Stimulated activated CD4-positive, alpha-beta T cell treated with anti-CD3 and anti-CD28 coated beads, Interleukin-2, amount 100 ng/mL, for 24 hours (primary cell): ENCODE results near the gene PAWR.
"Not testable (repeated sequence)": the region's sequence is repeated elsewhere in the genome, so short reads cannot be mapped to it uniquely, and the experiment has no call there.

ENCODE experiments used
- DNase-seq, 2 donors: peaks; one replicate each; pipeline ENCODE4 v3.0.0-alpha.2; 2020

The PAWR gene

DNA sequence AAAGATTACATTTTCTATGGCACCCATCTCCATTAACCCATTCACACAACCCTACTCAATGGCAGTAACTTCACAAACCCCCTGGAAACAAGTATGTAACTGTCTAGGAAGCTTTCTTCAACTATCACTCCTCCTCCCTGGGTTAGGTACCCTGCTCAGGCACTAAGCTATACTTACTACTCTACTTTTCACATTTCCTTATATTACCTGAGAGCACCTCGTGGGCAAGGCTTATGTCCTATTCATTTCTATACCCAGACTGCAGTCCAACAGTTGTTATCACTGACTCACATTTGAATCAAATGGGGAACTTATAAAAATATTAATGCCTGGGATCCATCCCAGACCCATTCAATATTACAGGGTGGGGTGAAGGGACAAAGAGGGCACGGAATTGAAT, 4.6 kb downstream of the PAWR start:
- no peak for DNase-seq

- DNase-seq: no peak
Measured at GRCh38 chr12:79685068-79685467, 5.7 kb downstream of the PAWR start.

GRCh38 chr12:79684338-79684737, 6.4 kb downstream of the PAWR start:
- not testable (repeated sequence) for DNase-seq

DNA sequence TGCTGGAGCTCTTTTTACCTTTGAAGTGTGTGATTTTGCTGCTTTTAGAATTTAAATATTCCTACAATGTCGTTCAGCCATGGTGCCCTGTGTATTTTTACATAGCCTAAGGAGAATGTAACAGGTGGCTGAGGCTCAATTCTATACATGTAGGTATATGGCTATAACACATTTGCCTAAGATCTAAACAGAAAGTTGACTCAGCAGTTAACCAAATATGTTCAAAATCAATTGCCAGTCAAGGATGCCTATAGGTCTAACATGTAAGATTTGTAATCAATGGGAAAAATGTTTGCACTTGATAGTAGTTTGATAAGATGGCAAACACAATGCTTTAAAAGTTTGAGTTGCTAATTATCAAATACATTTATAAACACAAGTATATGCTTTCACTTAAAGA, 8.2 kb downstream of the PAWR start:
- DNase-seq: no peak

DNA sequence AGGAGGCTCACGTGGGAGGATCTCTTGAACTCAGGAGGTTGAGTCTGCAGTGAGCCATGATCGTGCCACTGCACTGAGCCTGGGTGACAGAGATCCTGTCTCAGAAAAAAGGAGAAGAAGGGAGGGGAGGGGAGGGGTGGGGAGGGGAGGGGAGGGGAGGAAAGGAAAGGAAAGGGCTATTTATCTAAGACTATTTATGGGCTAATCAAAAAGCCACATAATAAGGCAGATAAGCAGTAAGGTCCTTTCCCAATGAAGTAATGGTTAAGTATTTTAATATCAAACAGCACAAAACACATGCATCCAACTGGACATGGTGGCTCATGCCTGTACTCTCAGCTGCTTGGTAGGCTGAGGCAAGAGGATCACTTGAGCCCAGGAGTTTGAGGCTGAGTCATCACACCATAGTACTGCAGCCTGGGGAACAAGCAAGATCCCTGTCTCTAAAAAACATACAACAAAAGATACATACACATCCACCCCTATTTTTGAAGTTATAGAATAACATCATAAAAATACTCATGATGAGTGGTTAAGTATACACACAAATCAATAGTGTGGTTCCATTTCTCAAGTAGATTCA, 9.7 kb downstream of the PAWR start:
- no peak for DNase-seq

GRCh38 chr12:79680051-79680450, 10.7 kb downstream of the PAWR start:
- no peak for DNase-seq

GRCh38 chr12:79678306-79678705, 12.5 kb downstream of the PAWR start:
- DNase-seq: no peak

GRCh38 chr12:79677672-79678071, 13.1 kb downstream of the PAWR start:
- no peak for DNase-seq

GRCh38 chr12:79676579-79676978, 14.2 kb downstream of the PAWR start:
- DNase-seq: no peak

DNA sequence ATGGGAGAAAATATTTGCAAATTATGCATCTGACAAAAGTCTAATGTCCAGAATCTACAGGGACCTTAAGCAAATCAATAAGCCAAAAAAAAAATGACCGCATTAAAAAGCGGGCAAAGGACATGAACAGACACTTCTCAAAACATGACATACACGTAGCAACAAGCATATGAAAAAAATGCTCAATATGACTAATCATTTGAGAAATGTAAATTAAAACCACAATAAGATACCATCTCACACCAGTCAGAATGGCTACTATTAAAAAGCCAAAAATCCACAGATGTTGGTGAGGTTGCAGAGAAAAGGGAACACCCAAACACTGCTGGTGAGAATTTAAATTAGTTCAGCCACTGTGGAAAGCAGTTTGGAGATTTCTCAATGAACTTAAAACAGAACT, 16.1 kb downstream of the PAWR start:
- no peak for DNase-seq

- no peak for DNase-seq
Measured at GRCh38 chr12:79673354-79673753, 17.4 kb downstream of the PAWR start.

- no peak for DNase-seq
Measured at GRCh38 chr12:79668113-79668512, 22.7 kb downstream of the PAWR start.

- no peak for DNase-seq
Measured at GRCh38 chr12:79665212-79665887, 25.4 kb downstream of the PAWR start.

GRCh38 chr12:79664518-79664917, 26.2 kb downstream of the PAWR start:
- no peak for DNase-seq

DNA sequence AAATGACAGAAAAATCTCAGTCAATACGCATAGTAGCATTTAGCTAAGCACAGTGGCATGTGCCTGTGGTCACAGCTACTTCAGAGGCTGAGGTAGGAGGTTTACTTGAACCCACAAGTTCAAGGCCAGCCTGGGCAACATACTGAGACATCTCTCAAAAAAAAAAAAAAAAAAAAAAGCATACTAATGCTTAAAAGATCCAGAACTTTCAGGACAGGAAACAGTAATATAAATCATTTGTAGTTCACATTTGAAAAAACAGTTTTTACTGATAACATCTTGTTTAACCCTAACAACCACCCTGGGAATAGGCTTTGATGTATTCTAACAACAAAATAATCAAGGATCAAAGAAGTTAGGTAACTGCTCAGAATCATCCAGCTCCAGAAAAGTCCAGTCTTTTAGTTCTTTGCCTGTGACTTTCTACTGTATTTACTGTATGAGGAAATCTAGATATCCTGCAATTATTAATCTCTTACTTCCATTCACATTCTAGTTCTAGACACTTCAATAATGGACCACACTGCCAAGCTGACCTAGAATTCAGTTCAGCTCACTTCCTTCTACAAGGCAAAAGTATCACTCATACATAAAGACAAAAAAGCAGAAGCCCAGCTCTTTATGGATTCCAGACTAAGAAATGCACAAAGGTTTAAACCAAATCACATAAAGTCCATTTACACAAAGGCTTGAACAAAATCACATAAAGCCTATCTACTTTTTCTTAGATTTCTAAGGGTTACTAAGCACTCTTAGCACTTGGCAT, 28.5 kb downstream of the PAWR start:
- no peak for DNase-seq

DNA sequence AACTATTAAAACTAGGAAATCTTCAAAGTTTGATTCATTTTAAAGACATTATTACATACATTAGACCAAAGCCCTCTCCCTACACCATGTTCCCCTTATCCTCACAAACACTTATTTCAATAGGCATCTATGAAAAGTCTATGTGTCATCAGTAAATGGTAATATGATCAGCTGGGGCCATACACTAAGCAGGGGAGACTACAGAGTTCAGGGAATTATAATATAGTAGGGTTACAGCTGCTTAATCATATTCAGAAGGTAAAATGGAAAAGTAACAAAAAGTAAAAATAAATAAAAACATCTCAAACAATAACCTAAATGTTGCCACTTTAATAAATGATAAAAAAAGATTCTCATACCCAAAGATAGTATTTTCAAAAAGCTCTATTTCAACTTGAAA, 29.1 kb downstream of the PAWR start:
- DNase-seq: no peak

- no peak for DNase-seq
Measured at GRCh38 chr12:79659961-79660431, 30.8 kb downstream of the PAWR start.

DNA sequence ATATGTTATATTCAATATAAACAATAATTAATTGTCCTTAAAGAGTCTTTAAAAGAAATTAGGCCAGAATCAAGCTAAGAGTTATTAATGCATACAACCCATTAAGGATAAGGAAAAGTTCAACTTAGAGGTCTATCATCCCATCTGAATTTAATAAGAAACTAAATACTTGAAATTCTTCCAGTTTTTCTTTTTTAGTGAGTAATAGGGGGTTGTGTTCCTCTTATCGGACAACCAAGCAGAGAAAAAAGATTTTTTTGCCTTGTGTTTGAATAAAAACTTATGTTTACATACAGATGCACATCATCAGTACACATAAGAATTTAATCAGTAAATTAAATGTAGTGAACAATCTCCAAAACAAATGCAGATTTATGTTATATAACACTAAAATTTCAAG, 32.5 kb downstream of the PAWR start:
- DNase-seq: no peak

GRCh38 chr12:79657136-79657535, 33.6 kb downstream of the PAWR start:
- DNase-seq: no peak

- no peak for DNase-seq
Measured at GRCh38 chr12:79655036-79655435, 35.7 kb downstream of the PAWR start.

DNA sequence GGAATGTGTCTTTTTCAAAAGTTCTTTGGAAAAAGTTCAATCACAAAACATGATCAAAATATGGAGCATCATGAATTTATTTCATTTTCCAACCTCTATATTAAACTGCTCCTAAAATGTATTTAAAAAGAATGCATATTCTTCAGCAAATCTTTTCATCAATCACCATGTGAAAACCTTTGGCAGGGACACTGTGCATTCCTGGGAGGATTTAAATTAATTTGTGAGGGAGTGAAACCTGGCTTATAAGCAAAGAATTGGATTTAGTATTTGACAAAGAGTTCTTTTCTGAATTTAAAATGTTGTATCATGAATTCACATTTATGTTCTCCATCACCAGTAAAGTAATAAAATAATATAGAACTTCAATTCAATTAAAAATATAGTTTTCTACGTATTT, 38.2 kb downstream of the PAWR start:
- no peak for DNase-seq

DNA sequence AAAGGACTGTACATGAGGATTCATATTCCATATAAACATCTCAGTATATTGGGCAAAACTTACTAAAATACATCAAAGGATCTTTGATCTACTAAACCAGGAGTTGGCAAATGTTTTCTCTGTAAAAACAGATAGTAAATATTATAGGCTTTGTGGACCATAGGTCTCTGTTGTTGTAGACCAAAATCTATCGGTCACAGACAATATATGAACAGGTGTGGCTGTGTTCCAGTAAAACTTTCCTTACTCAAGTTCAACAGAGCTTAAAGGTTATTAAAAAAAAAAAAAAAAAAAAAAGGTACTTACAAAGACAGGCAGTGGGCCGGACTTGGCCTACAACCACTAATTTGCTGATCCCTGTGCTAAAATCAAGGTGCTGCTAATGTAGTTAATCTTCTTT, 40.3 kb downstream of the PAWR start:
- DNase-seq: no peak

GRCh38 chr12:79648881-79649280, 41.9 kb downstream of the PAWR start:
- DNase-seq: no peak

- not testable (repeated sequence) for DNase-seq
Measured at GRCh38 chr12:79646843-79647242, 43.9 kb downstream of the PAWR start.
